ENCODE data around the gene SSNA1.
A peak's percentile ranks its signal among the peaks of the same experiment; 100 is the strongest.

The SSNA1 gene

GRCh38 chr9:137234055-137234697, 45.7 kb downstream of the SSNA1 start:
- DNase-seq (ENCODE audit: low read depth): no peak
- TF ChIP-seq CTCF (conservative IDR thresholded peaks at IDR 0.05; ENCODE audit: control insufficient read depth, insufficient read depth, low read depth, low read length): no peak
- H3K4me3 ChIP-seq (ENCODE audit: control insufficient read depth, low read depth, low read length): no peak overlapping the region

GRCh38 chr9:137234758-137235423, 46.4 kb downstream of the SSNA1 start:
- no peak overlapping the region for H3K4me3 ChIP-seq (ENCODE audit: control insufficient read depth, low read depth, low read length)
- no peak for TF ChIP-seq CTCF (conservative IDR thresholded peaks at IDR 0.05; ENCODE audit: control insufficient read depth, insufficient read depth, low read depth, low read length)
- no peak for DNase-seq (ENCODE audit: low read depth)

GRCh38 chr9:137235424-137236237, 47.2 kb downstream of the SSNA1 start:
- no peak for TF ChIP-seq CTCF (conservative IDR thresholded peaks at IDR 0.05; ENCODE audit: control insufficient read depth, insufficient read depth, low read depth, low read length)
- DNase-seq (ENCODE audit: low read depth): no peak
- H3K4me3 ChIP-seq (ENCODE audit: control insufficient read depth, low read depth, low read length): no peak overlapping the region

GRCh38 chr9:137236238-137236935, 47.9 kb downstream of the SSNA1 start:
- no peak overlapping the region for H3K4me3 ChIP-seq (ENCODE audit: control insufficient read depth, low read depth, low read length)
- TF ChIP-seq CTCF (conservative IDR thresholded peaks at IDR 0.05; ENCODE audit: control insufficient read depth, insufficient read depth, low read depth, low read length): peak; percentile 78
- DNase-seq (ENCODE audit: low read depth): peak; percentile 66

- H3K4me3 ChIP-seq (ENCODE audit: control insufficient read depth, low read depth, low read length): no peak overlapping the region
- DNase-seq (ENCODE audit: low read depth): no peak
- no peak for TF ChIP-seq CTCF (conservative IDR thresholded peaks at IDR 0.05; ENCODE audit: control insufficient read depth, insufficient read depth, low read depth, low read length)
Observed at GRCh38 chr9:137236936-137237421, 48.5 kb downstream of the SSNA1 start.

Measured in fibroblast of mammary gland (primary cell).